Liver (tissue), 9 donors: Measurements from ENCODE around the gene GREB1. TPM values are rescaled to one million over a fixed set of nuclear protein-coding genes. Genes with fewer than 3 reads are reported as not detected.

Source experiments
- DNase-seq: peaks from one replicate; pipeline ENCODE4 v3.0.0-alpha.2; 2017; ENCODE audit warnings: low spot score
- H3K27ac ChIP-seq, 2 donors: one replicate each; pipeline ENCODE4 v1.7.0; 2013; ENCODE audit warnings: inconsistent platforms in 2 of 2, low read length in 2 of 2, control low read depth in 1 of 2, low read depth in 1 of 2, mild to moderate bottlenecking in 1 of 2
- H3K27me3 ChIP-seq, 4 donors: one replicate each; pipeline versions ENCODE4 v1.6.1 to v1.7.0; 2013; ENCODE audit warnings: low read length in 3 of 4, inconsistent platforms in 1 of 4, mild to moderate bottlenecking in 1 of 4, moderate library complexity in 1 of 4; ENCODE audit not compliant: control insufficient read depth in 4 of 4, insufficient read depth in 4 of 4
- H3K36me3 ChIP-seq, 4 donors: one replicate each; pipeline versions ENCODE4 v1.6.1 to v1.7.0; 2013; ENCODE audit warnings: low read length in 3 of 4, mild to moderate bottlenecking in 3 of 4, low read depth in 1 of 4, moderate library complexity in 1 of 4; ENCODE audit not compliant: control insufficient read depth in 4 of 4, insufficient read depth in 3 of 4
- H3K4me1 ChIP-seq, 4 donors: one replicate each; pipeline versions ENCODE4 v1.6.1 to v1.7.0; 2013; ENCODE audit warnings: low read length in 3 of 4, mild to moderate bottlenecking in 3 of 4, moderate library complexity in 1 of 4; ENCODE audit not compliant: control insufficient read depth in 4 of 4, insufficient read depth in 4 of 4
- H3K4me3 ChIP-seq, 3 donors: one replicate each; pipeline versions ENCODE4 v1.6.1 to v1.7.0; 2013; ENCODE audit warnings: low read length in 3 of 3, control low read depth in 1 of 3, low read depth in 1 of 3, mild to moderate bottlenecking in 1 of 3
- H3K9ac ChIP-seq, 2 donors: one replicate each; pipeline ENCODE4 v1.7.0; 2013; ENCODE audit warnings: low read length in 2 of 2, mild to moderate bottlenecking in 2 of 2, moderate library complexity in 2 of 2, control low read depth in 1 of 2, low read depth in 1 of 2
- H3K9me3 ChIP-seq, 4 donors: one replicate each; pipeline versions ENCODE4 v1.6.1 to v1.7.0; 2013; ENCODE audit warnings: low read length in 3 of 4; ENCODE audit not compliant: control insufficient read depth in 4 of 4
- ATF3 ChIP-seq: IDR thresholded peaks from 2 replicates; pipeline ENCODE4 v1.6.1; 2016; ENCODE audit warnings: antibody characterized with exemption
- CTCF ChIP-seq: fragments of 150-350 bp; IDR thresholded peaks from 2 replicates; pipeline ENCODE4 v1.5.1; 2017; ENCODE audit warnings: improper control_type of control experiment, low read depth, low read length; ENCODE audit not compliant: missing input control
- EGR1 ChIP-seq, 2 donors: IDR thresholded peaks; 2 replicates each; pipeline ENCODE4 v1.6.1; 2016 to 2018; ENCODE audit warnings: antibody characterized with exemption in 2 of 2, low read depth in 2 of 2
- FOXA2 ChIP-seq: IDR thresholded peaks from 2 replicates; pipeline ENCODE4 v1.6.1; 2016; ENCODE audit warnings: antibody characterized with exemption
- GABPA ChIP-seq, 2 donors: IDR thresholded peaks in 1 of 2; conservative IDR thresholded peaks in 1 of 2; 2 replicates each; pipeline ENCODE4 v1.6.1; 2016; ENCODE audit warnings: antibody characterized with exemption in 2 of 2, mild to moderate bottlenecking in 1 of 2, moderate library complexity in 1 of 2
- HNF4A ChIP-seq, 2 donors: conservative IDR thresholded peaks; 2 replicates each; pipeline ENCODE4 v1.6.1; 2016; ENCODE audit warnings: antibody characterized with exemption in 2 of 2, mild to moderate bottlenecking in 2 of 2
- HNF4G ChIP-seq: IDR thresholded peaks from 2 replicates; pipeline ENCODE4 v1.6.1; 2016; ENCODE audit warnings: antibody characterized with exemption
- JUND ChIP-seq, 2 donors: IDR thresholded peaks; 2 replicates each; pipeline ENCODE4 v1.6.1; 2016; ENCODE audit warnings: antibody characterized with exemption in 2 of 2
- MAX ChIP-seq: IDR thresholded peaks from 2 replicates; pipeline ENCODE4 v1.6.1; 2016; ENCODE audit warnings: antibody characterized with exemption
- NR2F2 ChIP-seq: IDR thresholded peaks from 2 replicates; pipeline ENCODE4 v1.6.1; 2016; ENCODE audit warnings: antibody characterized with exemption
- RAD21 ChIP-seq, 2 donors: IDR thresholded peaks; 2 replicates each; pipeline ENCODE4 v1.6.1; 2016; ENCODE audit warnings: antibody characterized with exemption in 2 of 2, mild to moderate bottlenecking in 2 of 2
- REST ChIP-seq: IDR thresholded peaks from 2 replicates; pipeline ENCODE4 v1.6.1; 2016; ENCODE audit warnings: antibody characterized with exemption, mild to moderate bottlenecking
- RXRA ChIP-seq, 2 donors: IDR thresholded peaks; 2 replicates each; pipeline ENCODE4 v1.6.1; 2017 to 2018; ENCODE audit warnings: antibody characterized with exemption in 2 of 2, mild to moderate bottlenecking in 1 of 2
- SP1 ChIP-seq: IDR thresholded peaks from 2 replicates; pipeline ENCODE4 v1.6.1; 2018; ENCODE audit warnings: antibody characterized with exemption, mild to moderate bottlenecking
- TAF1 ChIP-seq: conservative IDR thresholded peaks from 2 replicates; pipeline ENCODE4 v1.6.1; 2016; ENCODE audit warnings: antibody characterized with exemption, mild to moderate bottlenecking
- YY1 ChIP-seq: IDR thresholded peaks from 2 replicates; pipeline ENCODE4 v1.6.1; 2016; ENCODE audit warnings: antibody characterized with exemption, mild to moderate bottlenecking
- WGBS: extraction: QIAGEN DNeasy Blood & Tissue Kit; methylation state at CpG from one replicate; pipeline ENCODE4 v1.1.7; 2013; 5-methylcytosine and 5-hydroxymethylcytosine counted together
- polyA plus RNA-seq, 2 donors: library from polyadenylated mRNA; stranded (reverse) in 1 of 2; unstranded in 1 of 2; fragments of 200-250 nt in 1 of 2; fragments of >200 nt in 1 of 2; fragmentation: Nextera tagmentation in 1 of 2; extraction: Ambion mirVana in 1 of 2; gene quantifications; one replicate each; pipeline versions ENCODE4 v1.2.1 to v1.2.3, GENCODE V29; 2013 to 2015
- total RNA-seq, 2 donors: library from RNA; depleted of rRNA; stranded (reverse); fragments of >200 nt; gene quantifications; one replicate each; pipeline ENCODE4 v1.2.3, GENCODE V29; 2014
- donor health status: healthy.
- donor health status: healthy.
- donor health status: healthy.
- donor health status: healthy.
- donor health status: healthy.

The GREB1 gene
- total and polyA plus RNA-seq, 4 donors: 1.0 to 6.3 (median 3.6) TPM

GRCh38 chr2:11602563-11603204 lies 68.8 kb downstream of the GREB1 start:
- H3K36me3 ChIP-seq: peaks cover 0 to 3% (median 0%) of the 10 kb centered on the region in 4 donors
- H3K27ac ChIP-seq: no peak overlapping the region
- H3K27me3 ChIP-seq: no peaks in the 10 kb centered on the region
- H3K4me1 ChIP-seq: peaks cover 0 to 2% (median 0%) of the 10 kb centered on the region in 4 donors
- 73% methylated on average over 7 of the region's 7 CpGs for WGBS
- no peaks in the 10 kb centered on the region for H3K9me3 ChIP-seq
- no peak overlapping the region for H3K9ac ChIP-seq
- TF ChIP-seq YY1: no peak
- TF ChIP-seq SP1: peak; percentile 10
- TF ChIP-seq HNF4G: no peak
- TF ChIP-seq CTCF: no peak
- no peak for TF ChIP-seq ATF3
- no peak for TF ChIP-seq JUND (IDR thresholded peaks at IDR 0.05)
- no peak for TF ChIP-seq GABPA (IDR thresholded peaks at IDR 0.05 in 1 of 2, conservative IDR thresholded peaks at IDR 0.05 in 1 of 2)
- no peak overlapping the region for H3K4me3 ChIP-seq
- DNase-seq: no peak

GRCh38 chr2:11610624-11611242 lies 76.9 kb downstream of the GREB1 start:
- Histone ChIP-seq H3K9ac (no peak overlapping the region), H3K27me3 (no peaks in the 10 kb centered on the region), H3K4me3 (no peak overlapping the region), H3K9me3 (no peaks in the 10 kb centered on the region), H3K27ac (no peak overlapping the region), H3K4me1 (no peaks in the 10 kb centered on the region), H3K36me3 (peaks cover 0 to 2% (median 0%) of the 10 kb centered on the region in 4 donors)
- no peak for TF ChIP-seq GABPA (IDR thresholded peaks at IDR 0.05 in 1 of 2, conservative IDR thresholded peaks at IDR 0.05 in 1 of 2)
- no peak for TF ChIP-seq JUND (IDR thresholded peaks at IDR 0.05)
- TF ChIP-seq MAX: no peak
- no peak for TF ChIP-seq TAF1
- no peak for TF ChIP-seq FOXA2
- TF ChIP-seq EGR1 (IDR thresholded peaks at IDR 0.05; ENCODE audit: low read depth in 2 of 2): no peak
- no peak for TF ChIP-seq HNF4G
- TF ChIP-seq HNF4A (conservative IDR thresholded peaks at IDR 0.05): no peak
- TF ChIP-seq ATF3: no peak
- WGBS: 97% methylated on average over 38 of the region's 38 CpGs
- DNase-seq: no peak

GRCh38 chr2:11611251-11611650 lies 77.4 kb downstream of the GREB1 start:
- Histone ChIP-seq H3K27ac (no peak overlapping the region), H3K9ac (no peak overlapping the region), H3K4me3 (no peak overlapping the region), H3K27me3 (no peaks in the 10 kb centered on the region), H3K4me1 (no peaks in the 10 kb centered on the region), H3K9me3 (no peaks in the 10 kb centered on the region), H3K36me3 (peaks cover 0 to 6% (median 0%) of the 10 kb centered on the region in 4 donors)
- WGBS: 97% methylated on average over 5 of the region's 5 CpGs
- DNase-seq: no peak
- TF ChIP-seq EGR1 (IDR thresholded peaks at IDR 0.05; ENCODE audit: low read depth in 2 of 2): no peak
- no peak for TF ChIP-seq CTCF
- TF ChIP-seq MAX: no peak
- no peak for TF ChIP-seq REST
- TF ChIP-seq ATF3: no peak
- TF ChIP-seq RAD21 (IDR thresholded peaks at IDR 0.05): no peak
- no peak for TF ChIP-seq SP1
- no peak for TF ChIP-seq JUND (IDR thresholded peaks at IDR 0.05)
- no peak for TF ChIP-seq GABPA (IDR thresholded peaks at IDR 0.05 in 1 of 2, conservative IDR thresholded peaks at IDR 0.05 in 1 of 2)
- no peak for TF ChIP-seq NR2F2
- no peak for TF ChIP-seq TAF1
- TF ChIP-seq RXRA (IDR thresholded peaks at IDR 0.05): no peak
